Hypothalamus (tissue), 51 donors: ENCODE data around the gene ITGA2B.
A peak's percentile ranks its signal among the peaks of the same experiment; 100 is the strongest.
"Not testable (repeated sequence)": the region's sequence is repeated elsewhere in the genome, so short reads cannot be mapped to it uniquely, and the experiment has no call there.

Experiments used
- DNase-seq, 51 donors: peaks; one replicate each; lab custom pipeline; 2025; lab: John Stamatoyannopoulos, UW

ITGA2B gene

GRCh38 chr17:44394112-44394511 lies 4.7 kb upstream of the ITGA2B start:
- DNase-seq, result not testable (repeated sequence)

GRCh38 chr17:44390250-44390870 lies 911 bp upstream of the ITGA2B start:
- DNase-seq, result no peak

- DNase-seq, result no peak
Observed at GRCh38 chr17:44389723-44390202, 314 bp upstream of the ITGA2B start.

DNA sequence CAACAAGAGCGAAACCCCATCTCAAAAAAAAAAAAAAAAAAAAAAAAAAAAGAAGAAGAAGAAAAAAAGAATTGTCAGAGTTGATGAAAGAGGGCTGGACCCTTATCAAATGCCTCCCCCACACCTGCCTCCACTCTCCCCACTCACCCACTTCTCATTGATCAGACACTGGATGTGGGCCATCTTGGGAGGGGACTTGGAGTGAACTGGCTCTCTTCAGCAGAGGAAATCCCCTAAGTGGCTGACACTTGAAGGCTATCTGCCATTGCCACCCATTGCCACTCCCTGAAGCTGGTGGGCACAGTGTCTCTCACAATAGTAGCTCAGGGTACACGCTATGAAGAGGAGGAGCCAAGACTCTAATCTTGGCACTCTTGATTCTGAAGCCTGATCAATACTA lies 1.6 kb downstream of the ITGA2B start:
- DNase-seq, result no peak

- no peak for DNase-seq
Observed at GRCh38 chr17:44386182-44386525, 3.3 kb downstream of the ITGA2B start.

DNA sequence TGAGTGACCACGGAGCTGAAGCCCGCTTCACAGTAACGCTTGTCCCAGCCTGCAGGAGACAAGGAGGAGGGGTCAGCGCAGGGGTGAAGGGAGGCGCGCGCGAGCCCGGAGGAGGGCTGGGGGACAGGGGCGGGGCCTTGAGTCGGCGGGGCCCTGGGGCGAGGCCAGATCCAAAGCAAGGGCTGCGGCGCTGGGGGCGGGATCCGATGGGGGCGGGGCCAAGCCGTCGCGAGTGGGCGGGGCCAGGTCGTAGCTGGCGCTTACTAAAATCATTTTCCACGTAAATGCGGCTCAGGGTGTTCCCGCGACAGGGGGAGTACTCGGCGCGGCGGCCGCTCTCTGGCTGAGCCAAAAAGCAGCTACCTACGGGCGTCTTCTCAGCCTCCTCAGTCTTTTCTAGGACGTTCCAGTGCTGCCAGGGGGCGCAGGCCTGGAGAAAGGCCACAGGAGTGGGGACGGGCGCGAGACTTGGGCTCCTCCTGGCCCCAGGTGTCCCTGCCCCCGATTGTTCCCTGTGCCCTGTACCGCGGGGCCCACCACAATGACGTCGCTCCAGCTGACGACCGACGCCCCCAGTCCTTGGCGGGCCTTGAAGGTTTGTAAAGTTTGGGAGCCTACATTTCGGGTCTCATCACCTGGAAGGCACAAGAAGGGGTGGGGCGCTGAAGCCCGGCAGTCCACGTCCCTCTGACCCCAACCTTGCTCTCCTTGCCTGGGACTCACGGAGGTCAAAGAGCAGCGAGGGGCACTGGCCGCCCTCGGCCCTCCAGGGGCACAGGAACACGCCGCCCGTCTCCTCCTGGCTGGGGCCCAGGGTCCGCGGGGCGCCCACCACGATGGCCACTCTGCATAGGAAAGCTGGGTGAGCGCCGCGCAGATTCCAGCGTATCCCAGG lies 3.9 kb downstream of the ITGA2B start:
- DNase-seq, result peak in 39 of 51 donors; percentile 10 to 77 (median 46)

- DNase-seq, result no peak
Observed at GRCh38 chr17:44384823-44385286, 4.6 kb downstream of the ITGA2B start.

GRCh38 chr17:44384281-44384822 lies 5.1 kb downstream of the ITGA2B start:
- DNase-seq, result no peak

GRCh38 chr17:44383861-44384260 lies 5.6 kb downstream of the ITGA2B start:
- DNase-seq, result no peak

- no peak for DNase-seq
Observed at GRCh38 chr17:44383363-44383762, 6.1 kb downstream of the ITGA2B start.

DNA sequence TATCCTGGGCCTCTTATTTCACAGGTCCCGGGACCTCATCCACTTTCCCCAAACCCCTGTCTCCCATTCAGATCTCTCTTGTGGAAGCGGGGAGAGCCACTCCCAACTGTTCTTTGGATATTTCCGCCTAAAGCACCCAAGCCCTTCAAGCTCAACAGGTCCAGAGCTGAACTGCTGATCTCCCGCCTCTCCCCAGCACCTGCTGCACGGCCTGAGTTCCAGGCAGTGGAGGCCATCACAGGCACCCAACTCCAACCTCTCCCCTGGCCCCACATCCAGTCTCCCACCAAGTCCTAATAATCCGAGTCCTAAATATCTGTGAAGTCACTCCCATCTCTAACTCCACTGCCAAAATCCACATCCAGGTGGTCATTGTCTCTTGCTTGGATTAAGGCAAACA lies 6.5 kb downstream of the ITGA2B start:
- no peak for DNase-seq

DNA sequence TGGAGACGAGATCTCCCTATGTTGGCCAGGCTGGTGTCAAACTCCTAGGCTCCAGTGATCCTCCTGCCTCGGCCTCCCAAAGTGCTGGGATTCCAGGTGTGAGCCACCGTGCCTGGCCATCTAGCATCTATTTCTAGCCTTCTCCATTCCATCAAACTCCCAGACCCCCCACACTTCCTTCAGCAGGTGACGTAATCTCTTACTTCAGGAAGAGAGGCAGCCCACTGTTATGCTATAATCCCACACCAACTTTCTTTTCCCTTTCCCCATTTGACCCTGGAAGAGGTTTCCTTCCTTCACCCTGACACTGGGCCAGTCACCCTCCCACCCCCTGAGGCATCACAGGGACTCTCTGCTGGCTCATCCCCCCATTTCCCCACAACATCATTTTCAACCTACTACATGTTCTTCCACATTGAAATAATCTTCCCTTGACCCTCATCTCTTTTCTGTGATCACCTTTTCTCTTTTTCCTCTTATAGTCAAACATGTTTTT lies 7.6 kb downstream of the ITGA2B start:
- no peak for DNase-seq

GRCh38 chr17:44380767-44381166 lies 8.7 kb downstream of the ITGA2B start:
- DNase-seq, result no peak

GRCh38 chr17:44379887-44380286 lies 9.6 kb downstream of the ITGA2B start:
- no peak for DNase-seq

GRCh38 chr17:44378171-44378705 lies 11.2 kb downstream of the ITGA2B start:
- no peak for DNase-seq

- no peak for DNase-seq
Observed at GRCh38 chr17:44376779-44377178, 12.7 kb downstream of the ITGA2B start.

DNA sequence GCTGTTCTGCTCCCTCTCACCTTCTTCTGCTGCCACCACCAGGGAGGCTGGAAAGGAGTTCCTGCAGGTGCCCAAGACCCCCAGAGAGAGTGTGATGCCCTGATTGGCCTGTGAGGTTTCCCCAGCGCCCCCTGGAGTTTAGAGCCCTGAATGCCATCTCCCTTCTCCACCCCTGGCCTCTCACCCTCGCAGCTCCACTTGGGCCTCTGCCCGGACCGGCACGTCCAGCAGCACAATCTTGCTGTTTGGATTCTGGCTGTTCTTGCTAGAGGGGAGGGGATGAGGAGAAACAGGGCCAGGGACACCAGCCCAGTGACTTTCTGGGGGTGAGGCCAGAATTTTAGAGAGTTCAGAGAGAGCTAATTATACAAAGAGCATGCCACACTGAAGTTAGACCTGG lies 13.3 kb downstream of the ITGA2B start:
- DNase-seq, result peak in 18 of 51 donors; percentile 11 to 63 (median 26)

GRCh38 chr17:44375196-44376017 lies 14.0 kb downstream of the ITGA2B start:
- DNase-seq, result no peak

- no peak for DNase-seq
Observed at GRCh38 chr17:44374306-44375195, 14.9 kb downstream of the ITGA2B start.
